ENCODE data around the gene SCYL1.

GRCh38 chr11:65565624-65566453, 41.0 kb downstream of the SCYL1 start:
- TF ChIP-seq, protein P1, sequence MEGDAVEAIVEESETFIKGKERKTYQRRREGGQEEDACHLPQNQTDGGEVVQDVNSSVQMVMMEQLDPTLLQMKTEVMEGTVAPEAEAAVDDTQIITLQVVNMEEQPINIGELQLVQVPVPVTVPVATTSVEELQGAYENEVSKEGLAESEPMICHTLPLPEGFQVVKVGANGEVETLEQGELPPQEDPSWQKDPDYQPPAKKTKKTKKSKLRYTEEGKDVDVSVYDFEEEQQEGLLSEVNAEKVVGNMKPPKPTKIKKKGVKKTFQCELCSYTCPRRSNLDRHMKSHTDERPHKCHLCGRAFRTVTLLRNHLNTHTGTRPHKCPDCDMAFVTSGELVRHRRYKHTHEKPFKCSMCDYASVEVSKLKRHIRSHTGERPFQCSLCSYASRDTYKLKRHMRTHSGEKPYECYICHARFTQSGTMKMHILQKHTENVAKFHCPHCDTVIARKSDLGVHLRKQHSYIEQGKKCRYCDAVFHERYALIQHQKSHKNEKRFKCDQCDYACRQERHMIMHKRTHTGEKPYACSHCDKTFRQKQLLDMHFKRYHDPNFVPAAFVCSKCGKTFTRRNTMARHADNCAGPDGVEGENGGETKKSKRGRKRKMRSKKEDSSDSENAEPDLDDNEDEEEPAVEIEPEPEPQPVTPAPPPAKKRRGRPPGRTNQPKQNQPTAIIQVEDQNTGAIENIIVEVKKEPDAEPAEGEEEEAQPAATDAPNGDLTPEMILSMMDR (IDR thresholded peaks at IDR 0.05), result no peak
- no peak for TF ChIP-seq ZFX (IDR thresholded peaks at IDR 0.05; ENCODE audit: borderline replicate concordance)

Measured in 22Rv1 (cell line).